Lung microvascular endothelial cell (primary cell): ENCODE results near the gene POLR2C. TPM values are rescaled to one million over a fixed set of nuclear protein-coding genes. Genes with fewer than 3 reads are reported as not detected.

Experiments
- DNase-seq, 2 donors: peaks; one replicate each; pipeline versions ENCODE4 v3.0.0 to v3.0.0-alpha.2; 2010; ENCODE audit warnings: low read depth in 2 of 2
- total RNA-seq: library from RNA; depleted of rRNA; stranded (reverse); fragments of >200 nt; gene quantifications from 2 replicates; pipeline ENCODE4 v1.2.1, GENCODE V29; 2014

POLR2C gene
- total RNA-seq, 1 donor from 2014 or later = 96.0 TPM

DNA sequence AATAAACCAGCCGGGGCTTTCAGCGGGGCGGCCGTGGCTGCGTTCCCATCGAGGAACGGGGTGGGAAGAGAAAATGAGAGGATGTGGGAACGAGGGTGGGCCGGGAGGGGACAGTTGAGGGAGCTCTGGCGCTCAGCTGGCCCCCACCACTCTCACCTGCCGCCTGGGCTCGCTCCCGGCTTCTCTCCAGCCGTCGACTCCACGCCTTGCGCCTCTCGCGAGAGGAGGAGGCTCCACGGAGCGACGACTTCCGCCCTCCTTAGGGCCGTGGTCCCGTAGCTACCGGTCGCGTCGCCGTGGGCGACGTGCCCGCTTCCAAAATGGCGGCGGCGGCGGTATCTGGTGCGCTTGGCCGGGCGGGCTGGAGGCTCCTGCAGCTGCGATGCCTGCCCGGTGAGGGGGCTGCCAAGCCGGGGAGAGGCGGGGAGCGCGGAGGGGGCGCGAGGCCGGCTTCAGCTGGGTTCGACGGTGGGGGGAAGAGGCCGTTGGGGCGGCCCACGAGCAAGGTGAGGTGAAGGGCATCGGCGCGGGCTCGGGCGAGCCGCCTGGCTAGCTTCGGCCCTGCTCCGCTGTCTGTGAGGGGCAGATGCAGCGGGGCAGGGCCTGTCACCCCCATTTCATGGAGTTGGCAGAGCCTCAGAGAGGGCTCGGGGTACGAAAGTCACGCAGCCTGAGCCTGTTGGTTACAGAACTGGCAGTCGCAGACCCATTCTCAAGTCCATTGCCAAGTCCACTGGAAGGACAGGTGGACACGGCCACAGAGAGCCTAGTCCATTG is 15.1 kb upstream of the POLR2C start, which contains the start of the genes CIAPIN1 and COQ9:
Gene CIAPIN1, minus strand, starts transcription at position 200 of the 777 bp plus-strand sequence. CDS start 6,457 bp downstream, outside the sequence.
Gene COQ9, plus strand, starts transcription at position 294 of the 777 bp plus-strand sequence. Its CDS starts 27 bp downstream, at position 321.
- DNase-seq = peak; percentile 95 to 97

DNA sequence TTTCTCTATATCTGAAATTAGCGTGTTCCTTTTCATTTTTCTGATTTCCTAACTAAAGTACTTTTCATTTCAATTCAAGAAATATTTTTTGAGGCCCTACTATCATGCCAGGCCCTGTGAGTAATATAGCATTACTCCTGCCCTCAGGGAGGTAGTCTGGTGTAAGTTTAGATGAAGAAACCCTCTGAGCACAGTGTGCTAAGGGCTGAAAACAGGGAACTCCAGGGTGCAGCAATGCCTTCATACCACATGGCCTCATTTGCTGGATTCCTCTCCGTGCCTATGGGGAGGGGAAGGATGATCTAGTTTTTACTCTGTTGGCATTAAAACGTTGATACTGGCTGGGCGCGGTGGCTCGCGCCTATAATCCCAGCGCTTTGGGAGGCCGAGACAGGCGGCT is 10.5 kb upstream of the POLR2C start:
- DNase-seq = no peak

DNA sequence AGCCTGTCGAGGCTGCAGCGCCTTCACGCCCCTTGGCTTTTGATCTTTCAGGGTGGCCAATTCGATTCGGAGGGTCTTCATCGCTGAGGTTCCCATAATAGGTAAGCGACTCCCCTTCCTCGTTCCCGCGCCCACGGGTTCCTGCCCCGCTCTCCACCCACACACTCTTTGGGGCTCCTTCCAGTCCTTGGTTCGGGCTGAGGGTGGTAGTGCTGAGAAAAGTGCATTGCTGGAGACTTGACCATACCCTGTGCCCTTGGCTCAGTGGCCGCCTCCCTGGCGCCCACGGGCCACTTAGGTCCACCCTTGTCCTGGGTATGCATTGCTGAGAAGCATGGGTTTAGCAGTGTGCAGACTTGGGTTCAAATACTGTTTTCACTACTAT is 491 bp downstream of the POLR2C start:
- peak; percentile 16 to 25 for DNase-seq

DNA sequence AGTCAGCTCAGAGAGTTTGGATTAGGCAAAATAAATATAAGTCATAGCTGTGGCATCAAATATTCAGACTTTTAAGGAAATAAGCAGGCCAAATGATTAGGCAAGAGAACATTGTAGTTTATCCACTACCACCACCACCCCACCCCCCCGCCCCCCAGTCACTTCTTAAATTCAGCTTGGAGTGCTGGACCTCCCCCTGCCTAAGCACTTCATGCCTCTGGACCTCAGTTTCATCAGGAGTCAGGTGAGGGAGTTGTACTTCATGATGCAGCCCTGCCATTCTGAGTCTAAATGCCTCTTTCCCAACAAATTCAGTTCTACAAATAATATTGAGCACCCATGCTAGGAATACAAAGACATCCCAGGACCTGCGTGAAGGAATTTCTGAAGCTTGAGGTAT is 2.0 kb downstream of the POLR2C start:
- no peak for DNase-seq

DNA sequence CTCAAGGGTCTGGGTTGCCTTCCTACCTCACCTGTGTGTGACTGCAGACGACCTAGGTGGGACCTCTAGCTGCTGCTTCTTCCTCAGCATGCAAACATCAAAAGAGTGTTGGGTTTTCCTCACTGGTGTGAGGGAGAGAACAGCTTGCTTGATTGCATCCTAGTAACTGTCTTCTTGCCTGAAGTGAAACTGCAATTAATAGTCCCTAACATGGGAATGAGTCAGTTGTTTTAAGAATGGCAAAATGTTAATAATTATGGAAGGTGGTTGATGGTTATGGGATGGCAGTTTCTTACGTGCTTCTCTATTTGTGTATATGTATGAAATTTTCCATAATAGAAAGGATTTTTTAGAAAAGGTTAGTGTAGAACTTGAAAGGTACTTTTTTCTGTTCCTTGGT is 5.9 kb downstream of the POLR2C start:
- DNase-seq = no peak

DNA sequence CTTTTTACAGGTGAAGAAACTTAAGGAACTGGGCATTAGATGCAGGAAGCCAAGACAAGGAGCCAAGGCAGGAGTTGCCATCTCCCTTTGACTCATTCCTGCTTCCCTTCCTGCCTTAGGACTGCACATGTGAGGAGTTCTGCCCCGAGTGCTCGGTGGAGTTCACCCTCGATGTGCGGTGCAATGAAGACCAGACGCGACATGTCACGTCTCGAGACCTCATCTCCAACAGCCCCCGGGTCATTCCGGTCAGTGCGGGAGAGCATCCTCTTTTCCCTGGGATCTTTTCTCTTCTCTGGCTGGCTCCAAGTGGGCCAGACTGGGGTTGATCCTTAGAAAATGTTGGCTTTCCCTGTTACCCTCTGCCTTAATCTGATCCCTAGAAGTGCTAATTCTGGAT is 6.6 kb downstream of the POLR2C start:
- no peak for DNase-seq

DNA sequence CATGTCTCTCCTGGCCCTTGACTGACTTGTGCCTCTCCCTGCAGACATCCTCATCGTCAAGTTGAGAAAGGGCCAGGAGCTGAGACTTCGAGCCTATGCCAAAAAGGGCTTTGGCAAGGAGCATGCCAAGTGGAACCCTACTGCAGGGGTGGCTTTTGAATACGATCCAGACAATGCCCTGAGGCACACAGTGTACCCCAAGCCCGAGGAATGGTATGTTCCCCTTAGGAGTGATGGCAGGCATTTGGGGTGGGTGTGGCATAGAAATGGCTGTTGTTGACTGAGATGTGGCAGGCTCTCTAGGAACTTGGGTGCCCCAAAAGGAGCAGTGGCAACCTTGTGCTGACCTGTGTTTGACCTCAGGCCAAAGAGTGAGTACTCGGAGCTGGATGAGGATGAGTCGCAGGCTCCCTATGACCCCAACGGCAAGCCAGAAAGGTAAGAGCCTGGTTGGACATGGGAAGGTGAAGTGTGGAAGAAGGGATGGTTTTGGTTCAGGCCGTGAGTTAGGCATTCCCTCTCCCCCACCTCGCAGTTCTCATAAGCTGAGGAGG is 7.5 kb downstream of the POLR2C start:
- DNase-seq = no peak

DNA sequence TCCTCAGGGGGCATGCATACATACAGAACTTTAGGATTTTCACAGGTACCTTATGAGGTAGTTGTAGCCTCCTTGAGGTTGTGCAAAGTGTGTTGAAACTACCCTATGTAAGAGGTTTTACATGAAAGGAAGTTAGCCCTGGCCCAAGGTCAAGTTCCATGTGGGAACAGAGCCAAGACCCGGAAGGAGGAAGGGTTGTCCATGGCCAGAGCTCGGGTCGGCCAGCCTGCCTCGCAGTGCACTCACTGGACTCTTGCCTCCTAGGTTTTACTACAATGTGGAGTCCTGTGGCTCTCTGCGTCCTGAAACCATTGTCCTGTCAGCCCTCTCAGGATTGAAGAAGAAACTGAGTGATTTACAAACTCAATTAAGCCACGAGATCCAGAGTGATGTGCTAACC is 8.2 kb downstream of the POLR2C start:
- DNase-seq = peak; percentile 32 to 57

DNA sequence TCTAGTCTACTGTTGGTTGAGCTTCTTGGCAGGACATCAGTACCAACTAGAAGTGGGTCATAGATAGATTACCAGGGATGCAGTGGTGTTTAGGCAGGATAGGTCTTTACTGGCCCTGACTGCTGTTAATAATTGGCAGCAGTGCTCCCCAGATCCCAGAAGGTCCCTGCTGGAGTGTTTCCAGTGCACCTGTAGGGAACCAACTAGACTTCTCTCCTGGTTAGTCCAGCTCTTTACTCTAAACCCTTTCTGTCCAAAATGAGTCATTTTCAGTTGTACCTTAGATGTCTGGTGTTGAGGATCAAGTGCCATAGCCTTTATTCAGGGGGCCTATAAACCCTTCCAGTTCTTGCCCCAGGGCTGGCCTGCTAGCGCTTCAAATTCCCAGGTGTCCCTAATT is 8.7 kb downstream of the POLR2C start:
- DNase-seq = no peak

DNA sequence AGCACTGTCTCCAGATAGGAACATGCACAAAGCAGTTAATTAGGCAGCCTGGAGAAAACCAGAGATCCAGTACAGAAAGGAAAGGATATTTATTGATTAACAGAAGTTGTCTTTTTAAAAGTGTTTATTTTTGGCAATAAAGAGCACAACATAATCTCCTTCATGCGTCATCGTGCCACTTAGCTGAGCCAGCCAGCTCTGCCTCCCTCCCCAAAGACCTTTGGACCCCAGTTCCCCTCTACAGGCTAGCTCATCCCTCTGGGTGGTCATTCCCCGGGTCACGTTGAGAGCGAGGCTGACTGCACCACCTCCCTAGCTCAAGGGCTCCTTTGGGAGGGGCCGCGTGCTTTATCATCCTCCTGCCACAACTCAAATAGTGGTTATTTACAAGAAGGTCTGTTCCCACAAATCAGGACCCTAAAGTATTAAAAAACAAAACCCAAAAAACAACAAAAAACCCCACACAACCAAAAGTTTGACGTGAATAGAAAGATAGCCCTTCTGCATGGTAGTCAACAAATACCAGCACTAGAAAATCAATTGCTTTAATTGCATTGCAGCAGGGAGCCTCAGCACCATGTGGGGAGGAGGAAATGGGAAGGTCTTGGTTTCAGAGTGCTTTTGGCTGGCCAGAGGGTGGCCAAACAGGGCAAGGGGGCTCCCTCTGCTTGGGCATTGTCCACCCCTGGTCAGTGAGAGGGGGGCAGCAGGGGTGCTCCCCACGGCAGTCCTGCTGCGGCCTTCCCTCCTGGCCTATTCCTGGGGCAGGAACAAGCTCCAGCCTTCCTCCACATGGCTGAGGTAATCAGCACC is 9.6 kb downstream of the POLR2C start:
- no peak for DNase-seq

DNA sequence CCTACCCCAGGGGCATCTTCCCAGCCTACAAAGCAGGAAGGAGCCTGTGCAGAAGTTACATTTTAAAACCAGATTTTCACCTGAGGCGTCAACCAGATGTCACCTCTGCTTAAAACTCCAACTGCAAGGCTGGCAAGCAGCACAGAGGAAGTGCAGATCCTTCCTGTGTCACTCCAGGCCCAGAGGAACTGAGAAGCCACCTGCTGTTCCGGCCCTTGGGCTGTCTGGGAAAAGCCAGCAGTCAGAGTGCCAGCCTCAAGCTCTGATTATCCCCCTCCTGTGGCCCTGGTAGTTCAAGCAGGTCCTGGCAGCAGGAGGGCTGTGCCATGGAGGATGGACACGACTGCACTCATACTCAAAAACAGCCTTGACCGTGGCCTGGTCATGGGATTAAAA is 10.2 kb downstream of the POLR2C start:
- DNase-seq = no peak

DNA sequence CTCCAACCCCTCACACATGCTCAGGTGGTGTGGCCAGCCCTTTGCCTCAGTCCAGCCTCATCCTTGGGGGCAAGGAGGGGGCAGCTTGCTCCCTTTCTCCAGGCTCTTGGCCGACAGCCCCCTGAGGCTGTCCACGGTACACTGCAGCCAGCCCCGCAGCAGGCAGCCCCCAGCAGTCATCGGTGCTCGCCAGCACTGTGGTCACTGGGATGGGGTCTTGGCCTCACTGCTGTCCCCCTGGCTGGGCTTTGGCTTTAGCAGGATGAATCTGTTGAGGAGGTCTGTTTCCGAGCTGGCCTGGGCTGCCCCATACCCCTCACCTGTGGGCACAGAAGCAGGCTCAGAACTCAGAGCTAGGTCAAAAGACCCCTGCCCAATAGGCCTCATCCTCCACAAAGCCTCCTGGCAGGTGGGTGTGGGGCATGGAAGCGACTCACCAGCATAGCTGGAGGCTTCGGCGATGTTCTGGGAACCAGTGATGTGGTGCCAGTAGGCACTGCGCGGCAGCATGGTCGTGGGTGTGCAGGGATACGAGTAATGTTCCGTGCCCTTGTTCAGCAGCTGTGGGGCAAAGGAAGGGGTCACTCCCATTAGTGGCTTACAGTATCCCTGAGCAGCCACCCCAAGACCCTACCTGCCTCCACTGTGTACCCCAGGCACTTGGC is 10.8 kb downstream of the POLR2C start:
- no peak for DNase-seq

DNA sequence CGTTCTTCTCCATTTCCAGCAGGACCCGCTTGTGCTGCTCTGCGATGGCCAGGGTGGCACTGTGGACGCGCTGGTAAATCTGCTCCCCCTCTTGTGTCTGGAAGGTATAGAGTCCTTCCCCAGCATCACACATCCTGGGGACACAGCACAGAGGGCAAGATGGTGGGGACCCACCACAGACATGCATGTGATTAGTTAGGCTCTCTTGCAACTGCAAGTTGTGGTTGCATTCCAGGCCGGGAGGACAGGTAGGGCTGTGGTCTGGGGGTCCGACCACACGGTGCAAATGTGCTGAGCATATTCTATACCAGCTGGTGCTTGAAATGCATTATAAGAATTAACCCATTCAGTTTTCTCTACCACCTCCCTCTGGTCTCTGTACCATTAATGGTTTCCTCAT is 11.4 kb downstream of the POLR2C start:
- DNase-seq = no peak

DNA sequence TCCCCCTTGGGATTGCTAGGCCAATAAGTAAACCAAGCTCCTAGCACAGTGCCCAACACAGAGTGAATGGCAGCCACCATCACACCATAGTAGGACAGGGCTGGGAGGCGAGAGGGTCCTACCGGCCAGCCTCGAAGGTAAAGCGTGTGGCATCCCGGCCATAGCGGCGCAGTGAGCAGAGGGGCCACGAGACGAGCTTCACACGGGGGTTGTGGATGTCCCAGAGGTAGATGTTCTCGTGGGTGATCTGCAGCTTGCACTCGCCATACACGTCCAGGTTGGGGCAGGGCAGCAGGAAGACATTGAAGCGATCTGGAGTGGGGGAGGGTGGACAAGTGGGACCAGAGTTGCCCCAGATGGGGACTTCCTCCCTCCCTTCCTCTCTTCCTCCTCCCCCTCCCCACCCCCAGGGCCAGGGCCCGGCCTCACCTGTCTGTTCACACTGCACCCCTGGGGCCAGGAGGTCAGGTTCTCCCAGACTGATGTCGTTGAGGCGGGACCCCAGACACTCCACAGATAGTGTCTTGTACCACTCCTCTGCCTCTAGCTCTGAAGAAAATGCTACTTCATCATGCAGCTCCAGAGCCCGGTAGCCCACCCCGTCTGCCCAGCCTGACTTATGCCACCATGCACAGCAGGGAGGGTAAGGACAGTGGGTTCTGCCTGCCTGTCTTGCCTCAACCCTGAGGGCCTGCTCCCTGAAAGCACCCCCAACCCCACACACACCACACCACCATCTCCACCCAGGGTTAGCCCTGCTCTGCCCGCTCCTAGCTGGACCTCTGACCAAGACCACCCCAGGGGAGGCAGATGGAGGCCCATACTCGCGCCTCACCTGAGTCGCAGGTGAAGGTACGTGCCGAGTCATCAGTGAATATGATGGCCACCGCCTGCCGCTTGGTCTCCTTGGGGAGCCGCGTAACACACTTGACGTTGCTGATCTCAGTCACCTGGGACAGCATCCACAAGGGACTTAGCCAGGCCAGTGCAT is 12.5 kb downstream of the POLR2C start:
- no peak for DNase-seq

DNA sequence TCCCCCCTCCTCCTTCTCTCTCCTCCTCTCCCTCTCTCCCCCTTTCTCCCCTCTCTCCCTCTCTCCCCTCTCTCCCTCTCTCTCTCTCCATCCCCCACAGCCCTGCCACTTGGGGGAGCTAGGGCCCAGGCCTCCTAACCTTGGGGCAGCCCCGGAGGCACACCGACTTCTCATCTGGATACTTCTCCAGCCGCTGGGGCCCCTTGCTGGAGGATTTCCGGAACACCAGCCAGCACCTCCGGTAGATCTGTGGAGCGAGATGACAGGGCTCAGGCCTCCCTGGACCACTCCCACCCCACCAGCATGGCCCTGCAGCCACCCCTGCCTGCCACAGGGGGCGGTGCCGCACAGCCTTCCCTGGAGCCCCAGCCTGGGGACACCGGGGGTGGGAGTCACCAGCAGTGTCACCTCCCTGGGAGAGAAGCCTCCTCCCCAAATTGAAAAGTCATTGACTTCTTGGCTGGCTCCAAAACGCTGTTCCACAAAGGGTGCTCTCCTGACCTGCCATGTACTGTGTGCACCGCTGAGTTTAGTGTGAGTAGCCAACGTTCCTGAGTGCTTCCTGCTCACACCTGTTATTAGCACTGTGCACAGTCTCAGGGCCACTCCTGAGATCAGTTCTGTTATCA is 13.3 kb downstream of the POLR2C start:
- peak; percentile 72 to 75 for DNase-seq

DNA sequence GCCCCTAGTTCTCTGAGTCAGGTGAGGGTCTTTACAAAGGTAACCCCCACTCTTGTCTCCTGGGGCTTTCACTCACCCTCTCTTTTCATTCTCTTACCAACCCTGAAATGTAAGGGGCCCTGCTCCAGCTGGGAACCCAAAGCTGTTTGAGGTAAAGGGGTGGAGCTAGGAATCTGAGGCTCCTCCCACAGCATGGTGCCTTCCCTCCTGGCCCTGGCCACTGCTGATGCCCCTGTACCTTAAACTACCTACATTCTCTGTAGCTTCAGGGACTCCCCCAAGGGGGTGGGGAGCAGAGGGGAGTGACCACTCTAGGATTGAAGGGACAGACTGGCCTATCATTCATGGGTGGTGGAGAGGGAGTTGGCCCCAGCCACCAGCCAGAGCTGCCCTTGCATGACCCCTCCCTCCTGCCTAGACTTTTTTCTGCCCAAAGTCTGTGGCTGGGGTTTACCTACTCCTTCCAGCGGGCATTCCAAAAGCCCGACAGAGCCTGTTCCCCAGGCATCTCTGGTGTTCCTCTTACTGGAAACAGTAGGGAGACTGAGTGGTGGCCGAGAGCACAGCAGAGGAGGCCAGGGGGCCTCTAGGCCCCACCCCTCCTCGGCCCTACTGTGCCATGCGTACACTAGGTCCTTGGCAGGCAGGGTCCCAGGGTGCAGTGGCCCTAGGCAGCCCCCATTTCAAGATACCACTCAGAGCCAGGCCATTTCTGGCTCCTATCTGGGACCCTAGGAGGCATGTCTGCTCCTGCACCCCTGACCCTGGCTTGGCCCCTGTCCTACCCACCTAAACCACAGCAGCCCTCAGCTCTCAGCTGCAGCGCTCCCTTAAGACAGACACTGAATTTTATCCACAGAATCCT is 14.3 kb downstream of the POLR2C start:
- no peak for DNase-seq

DNA sequence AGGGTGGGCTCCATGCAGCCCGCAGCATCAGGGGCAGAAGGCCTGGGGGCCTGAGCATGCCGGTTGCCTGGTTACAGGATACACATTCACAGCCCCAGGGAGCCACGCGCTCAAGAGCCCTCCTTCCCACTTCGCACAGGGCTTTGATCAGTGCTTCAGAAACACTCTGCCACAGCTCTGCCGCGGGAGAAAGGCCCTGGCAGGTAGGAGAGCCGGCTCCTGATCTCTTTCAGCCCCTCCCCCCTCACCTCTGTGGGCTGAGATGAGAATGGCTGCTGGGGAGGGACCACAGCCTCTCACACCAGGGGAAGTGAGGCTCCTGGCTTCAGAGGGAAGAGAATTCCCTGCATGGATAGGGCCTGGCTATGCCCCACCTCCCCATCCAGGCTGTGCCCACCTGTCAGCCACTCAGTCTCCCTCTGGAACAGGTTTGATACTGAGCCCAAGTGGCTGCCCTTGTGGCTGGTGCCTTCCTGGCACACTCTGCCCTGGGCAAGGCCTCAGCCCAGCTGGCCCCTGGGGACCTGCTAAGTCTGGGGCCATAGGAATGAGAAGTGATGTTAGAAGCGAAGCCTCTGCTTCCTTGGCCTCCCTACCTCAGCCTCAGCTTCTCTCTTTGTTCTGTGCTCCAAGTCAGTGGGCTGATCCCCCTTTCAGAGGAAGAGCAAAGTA is 15.2 kb downstream of the POLR2C start:
- DNase-seq = no peak

DNA sequence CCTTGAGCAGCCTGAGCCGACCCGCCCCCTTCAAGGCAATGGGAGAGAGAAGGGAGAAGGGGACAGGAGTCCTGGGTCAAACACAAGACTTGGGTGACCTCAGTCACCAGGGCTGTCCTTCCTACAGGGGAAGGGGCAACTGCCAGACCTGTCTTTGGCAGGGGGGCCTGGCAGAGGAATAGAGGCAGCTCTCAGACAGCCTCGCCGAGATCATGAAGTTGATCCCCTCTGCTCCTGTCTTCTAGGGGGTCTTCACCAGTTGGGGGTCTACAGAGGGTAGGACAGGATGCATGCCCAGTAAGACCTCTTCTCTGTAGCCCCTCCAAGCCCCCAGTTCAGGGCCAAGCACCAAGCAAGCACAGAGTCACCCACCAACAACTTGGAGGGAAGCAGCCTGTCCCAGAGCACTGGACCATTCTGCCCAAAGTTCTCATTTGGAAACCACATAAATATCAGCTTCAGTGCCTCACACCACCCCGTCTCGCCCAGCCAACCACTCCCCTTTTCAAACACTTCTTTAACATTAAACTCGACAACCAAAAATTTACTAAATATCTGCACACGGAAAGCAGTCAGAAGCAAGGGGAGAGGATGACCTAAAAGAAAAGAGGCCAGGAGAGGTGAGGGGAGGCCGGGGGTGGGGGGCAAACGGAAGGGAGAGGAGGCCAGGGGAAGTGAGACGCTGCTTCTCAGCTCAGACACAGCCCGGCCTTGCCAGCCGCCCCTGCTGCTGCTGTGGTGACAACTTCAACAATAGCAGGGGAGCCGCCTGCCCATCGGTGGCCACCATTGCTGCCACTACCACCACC is 16.1 kb downstream of the POLR2C start:
- DNase-seq = peak in 1 of 2 donors; percentile 20
